Measurements from ENCODE around the gene RPL37. TPM values are rescaled to one million over a fixed set of nuclear protein-coding genes. Genes with fewer than 3 reads are reported as not detected.

RPL37 gene
- total RNA-seq, 6 experiments from 2014 or later: 36.5 to 472 (median 400) TPM

DNA sequence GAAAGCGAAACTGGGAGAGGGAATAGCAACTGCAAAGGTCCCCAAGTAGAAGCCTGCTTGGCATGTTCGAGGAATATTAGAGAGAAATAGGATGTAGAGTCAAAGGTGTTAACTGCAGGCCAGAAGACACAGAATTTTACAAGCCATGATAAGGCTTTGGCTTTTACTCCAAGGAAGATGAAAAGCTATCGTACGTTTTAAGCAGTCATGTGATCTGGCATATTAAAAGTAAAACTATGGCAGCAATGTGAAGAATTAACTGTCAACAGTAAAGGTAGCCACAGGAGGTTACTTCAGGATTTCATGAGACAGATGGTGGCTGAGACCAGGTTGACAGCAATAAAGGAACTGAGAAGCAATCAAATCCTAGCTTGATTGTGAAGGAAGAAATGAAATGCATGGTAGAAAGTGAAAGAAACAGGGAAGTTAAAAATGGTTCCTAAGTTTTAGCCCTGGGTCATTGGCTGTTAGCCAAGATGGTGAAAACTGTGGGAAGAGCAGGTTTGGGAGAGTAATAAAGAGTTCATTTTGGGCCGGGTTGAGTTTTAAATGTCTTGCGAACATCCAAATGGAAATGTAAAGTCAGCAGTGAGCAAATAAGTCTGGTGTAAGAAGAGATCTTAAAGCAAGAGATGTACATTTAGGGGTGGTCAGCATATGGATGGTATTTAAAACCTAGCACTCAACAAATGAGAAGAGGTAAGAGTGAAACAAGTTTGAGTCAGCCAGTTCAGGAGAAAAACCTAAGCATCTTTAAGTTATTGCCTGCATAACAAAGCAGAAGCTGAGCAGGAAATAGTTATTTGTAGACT is 59.0 kb downstream of the RPL37 start:
- Histone ChIP-seq H3K4me3 (no peak overlapping the region), H3K36me3 (peaks cover 0 to 45% (median 14%) of the 10 kb centered on the region in 4 donors), H3K27ac (peak overlapping the region in 1 of 3 donors; percentile 1), H3K4me1 (peaks cover 0 to 34% (median 11%) of the 10 kb centered on the region in 4 donors), H3K9me3 (no peaks in the 10 kb centered on the region), H3K27me3 (no peaks in the 10 kb centered on the region)
- WGBS (ENCODE audit: insufficient coverage, low coverage, low lambda C conversion rate, missing lambda C conversion rate): 40% methylated on average over 6 of the region's 6 CpGs
- intact Hi-C loops (cut with DNase I): no loop called here
- no peak for ATAC-seq
- DNase-seq: no peak
- TF ChIP-seq POLR2A (IDR thresholded peaks at IDR 0.05): no peak
- TF ChIP-seq, protein P1, sequence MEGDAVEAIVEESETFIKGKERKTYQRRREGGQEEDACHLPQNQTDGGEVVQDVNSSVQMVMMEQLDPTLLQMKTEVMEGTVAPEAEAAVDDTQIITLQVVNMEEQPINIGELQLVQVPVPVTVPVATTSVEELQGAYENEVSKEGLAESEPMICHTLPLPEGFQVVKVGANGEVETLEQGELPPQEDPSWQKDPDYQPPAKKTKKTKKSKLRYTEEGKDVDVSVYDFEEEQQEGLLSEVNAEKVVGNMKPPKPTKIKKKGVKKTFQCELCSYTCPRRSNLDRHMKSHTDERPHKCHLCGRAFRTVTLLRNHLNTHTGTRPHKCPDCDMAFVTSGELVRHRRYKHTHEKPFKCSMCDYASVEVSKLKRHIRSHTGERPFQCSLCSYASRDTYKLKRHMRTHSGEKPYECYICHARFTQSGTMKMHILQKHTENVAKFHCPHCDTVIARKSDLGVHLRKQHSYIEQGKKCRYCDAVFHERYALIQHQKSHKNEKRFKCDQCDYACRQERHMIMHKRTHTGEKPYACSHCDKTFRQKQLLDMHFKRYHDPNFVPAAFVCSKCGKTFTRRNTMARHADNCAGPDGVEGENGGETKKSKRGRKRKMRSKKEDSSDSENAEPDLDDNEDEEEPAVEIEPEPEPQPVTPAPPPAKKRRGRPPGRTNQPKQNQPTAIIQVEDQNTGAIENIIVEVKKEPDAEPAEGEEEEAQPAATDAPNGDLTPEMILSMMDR (IDR thresholded peaks at IDR 0.05): no peak

Small RNAs within 50 kb of the gene (small RNA-seq; reads per million reads assigned to genes)
- 0 reads per million in 2 experiments for gene RF00191
- gene SNORD72: 200 to 226 reads per million in 2 experiments

Other genes with a start within 250 kb of the RPL37 start
- 1 to 10 TPM in 5 of 6 experiments, under 1 TPM in 1; 0.84 to 4.4 (median 2.9) TPM for gene PTGER4, start 155.3 kb downstream of the RPL37 start, total RNA-seq
- 1 to 10 TPM; 5.6 to 9.2 (median 7.0) TPM for gene TTC33, start 79.3 kb downstream of the RPL37 start, total RNA-seq
- gene PRKAA1, start 36.8 kb downstream of the RPL37 start, total RNA-seq: 10 to 100 TPM; 36.7 to 82.4 (median 69.9) TPM
- 1 to 10 TPM; 3.0 to 6.2 (median 3.3) TPM for gene CARD6, start 6.1 kb upstream of the RPL37 start, total RNA-seq
- gene C7, start 74.3 kb upstream of the RPL37 start, total RNA-seq: 100 to 1,000 TPM in 3 of 6 experiments, 10 to 100 TPM in 3; 49.0 to 191 (median 90.0) TPM
- gene MROH2B, start 236.1 kb upstream of the RPL37 start, total RNA-seq: under 1 TPM in 2 of 6 experiments, not detected in 4; 0.73 to 0.84 TPM

Measured in right lobe of liver (tissue), 6 donors.